ENCODE measurements around the gene SNTB2.
A peak's percentile ranks its signal among the peaks of the same experiment; 100 is the strongest.

SNTB2 gene

DNA sequence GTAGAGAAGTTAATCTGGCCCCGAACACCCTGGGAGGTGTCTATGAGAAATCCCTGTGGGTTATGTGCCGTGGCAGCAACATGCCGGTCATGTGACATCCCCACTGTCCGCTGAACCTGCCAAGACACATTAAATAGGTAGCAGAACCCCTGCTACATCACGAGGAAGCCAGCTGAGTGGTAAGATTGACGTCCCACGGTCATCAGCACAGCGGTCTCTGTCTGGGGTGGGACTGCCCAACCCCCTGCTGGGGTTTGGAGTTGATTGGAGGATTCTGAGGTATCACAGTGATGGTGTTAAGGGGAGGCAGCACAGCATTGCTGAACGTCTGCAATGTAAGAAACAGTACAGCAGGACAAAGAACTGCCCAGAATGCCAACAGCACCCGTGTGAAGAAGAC, 162.6 kb downstream of the SNTB2 start:
- Histone ChIP-seq H3K9me3 (replicated peaks in 1 of 11) (no peaks in the 10 kb centered on the region), H3K4me2 (no peak overlapping the region), H4K20me1 (peaks cover 0 to 28% (median 0%) of the 10 kb centered on the region in 11 experiments; a peak in 8 of 22 replicates), H3K9ac (0 out of 22 replicates have a peak overlapping the region, but pooled peaks of 1 of the 11 experiments have one; percentile 2), H3K4me3 (no peak overlapping the region), H3K27me3 (no peaks in the 10 kb centered on the region), H3K36me3 (peaks cover 39 to 96% (median 76%) of the 10 kb centered on the region in 11 experiments), H3K4me1 (peaks cover 3 to 33% (median 21%) of the 10 kb centered on the region in 10 experiments; a peak in 18 of 20 replicates), H3K27ac (no peak overlapping the region)
- TF ChIP-seq Cebpa-rat (IDR thresholded peaks at IDR 0.05), result no peak

DNA sequence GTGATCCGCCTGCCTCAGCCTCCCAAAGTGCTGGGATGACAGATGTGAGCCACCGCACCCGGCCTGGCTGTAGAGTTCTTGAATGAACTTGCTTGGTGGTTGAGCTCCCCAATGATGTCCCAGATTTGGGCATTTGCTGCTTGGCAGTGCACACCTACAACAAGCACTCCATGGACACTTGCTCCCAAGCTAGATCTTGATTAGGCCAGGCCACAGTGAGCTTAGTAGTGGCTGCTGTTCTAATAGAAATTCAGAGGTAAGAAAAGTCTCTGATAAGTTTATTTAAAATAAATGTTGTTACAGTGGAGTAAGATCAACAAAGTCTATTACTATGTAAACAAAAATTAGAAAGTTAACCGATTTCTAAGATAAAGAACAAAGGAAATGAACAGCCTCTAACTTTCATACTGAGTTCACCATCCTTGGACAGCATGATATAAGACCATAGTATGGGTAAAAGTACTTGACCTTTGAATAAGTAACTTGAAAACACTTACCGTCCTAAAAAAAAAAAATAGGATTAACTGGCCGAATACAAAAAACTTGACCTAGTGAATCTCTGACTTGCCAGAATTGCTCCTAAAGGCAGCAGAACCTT, 163.7 kb downstream of the SNTB2 start:
- Histone ChIP-seq H3K9ac (no peak overlapping the region), H3K27me3 (no peaks in the 10 kb centered on the region), H3K4me1 (peaks cover 2 to 23% (median 17%) of the 10 kb centered on the region in 10 experiments; a peak in 19 of 20 replicates), H3K36me3 (peaks cover 39 to 96% (median 74%) of the 10 kb centered on the region in 11 experiments), H3K9me3 (replicated peaks in 1 of 11) (no peaks in the 10 kb centered on the region), H3K4me3 (no peak overlapping the region), H4K20me1 (peaks cover 0 to 17% (median 0%) of the 10 kb centered on the region in 11 experiments; a peak in 4 of 22 replicates), H3K4me2 (no peak overlapping the region), H3K27ac (no peak overlapping the region)
- TF ChIP-seq Cebpa-rat (IDR thresholded peaks at IDR 0.05), result no peak

DNA sequence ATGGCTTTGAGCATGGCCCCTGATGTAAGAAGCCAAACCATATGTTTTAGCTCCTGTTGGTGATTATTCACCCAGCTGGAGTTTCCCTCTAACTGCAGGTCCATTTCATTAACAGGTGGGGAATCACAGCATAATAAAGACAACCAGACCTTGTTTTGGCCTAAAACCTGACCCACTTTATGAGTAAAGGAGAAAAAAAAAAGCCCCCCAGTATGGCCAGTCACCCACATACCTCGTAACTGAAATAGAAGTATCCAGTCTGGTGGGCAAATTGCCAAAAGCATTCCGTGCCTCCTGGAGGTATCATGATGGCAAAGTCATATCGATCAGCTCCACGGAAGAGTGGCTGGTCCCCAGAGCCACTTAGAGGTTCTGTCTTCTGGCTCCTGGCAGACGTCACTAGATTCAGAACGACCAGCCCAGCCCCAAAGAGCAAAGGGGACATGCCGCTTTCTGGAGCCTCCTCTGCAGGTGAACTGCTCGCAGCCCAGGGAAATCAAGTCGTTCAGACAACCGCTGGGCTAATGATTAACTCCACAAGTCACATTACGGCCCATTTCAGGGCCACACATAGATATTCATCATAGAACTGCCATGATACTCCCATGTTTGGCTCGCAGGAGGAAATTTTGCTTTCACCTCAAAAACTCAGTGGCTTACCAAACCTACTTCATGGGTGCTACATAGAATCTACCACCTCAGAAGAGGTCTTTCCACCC, 164.5 kb downstream of the SNTB2 start, which contains the start of gene TMED6:
TMED6 (minus strand) TSS at position 478 of the 719 bp plus-strand sequence; CDS start at position 445, 33 bp downstream.
- no peaks in the 10 kb centered on the region for H3K9me3 ChIP-seq (replicated peaks in 1 of 11)
- no peak within 1 kb of the TSS for H3K9ac ChIP-seq
- H3K4me1 ChIP-seq, result peaks cover 0 to 32% (median 9%) of the 10 kb centered on the region in 10 experiments; a peak in 18 of 20 replicates
- peak within 1 kb of the TSS in 1 of 11 experiments; percentile 28; a peak in 1 of 22 replicates for H3K27ac ChIP-seq
- no peaks in the 10 kb centered on the region for H3K27me3 ChIP-seq
- peaks cover 0 to 11% (median 0%) of the 10 kb centered on the region in 11 experiments; a peak in 3 of 22 replicates for H4K20me1 ChIP-seq
- no peak for TF ChIP-seq Cebpa-rat (IDR thresholded peaks at IDR 0.05)
- H3K36me3 ChIP-seq, result peaks cover 39 to 94% (median 74%) of the 10 kb centered on the region in 11 experiments
- H3K4me2 ChIP-seq, result no peak within 1 kb of the TSS
- no peak within 1 kb of the TSS for H3K4me3 ChIP-seq
